SK-N-SH (cell line): ENCODE results near the gene MTHFD1L. TPM values are rescaled to one million over a fixed set of nuclear protein-coding genes. Genes with fewer than 3 reads are reported as not detected.

Experiments used
- CTCF ChIA-PET: fragments of 300-600, 350-600 bp; formaldehyde crosslinking; extraction: SDS; loops from one replicate; lab custom pipeline; 2021; lab: Yijun Ruan, JAX
- POLR2A ChIA-PET: fragments of 350-600 bp; sonication (Branson Sonifier 250); formaldehyde crosslinking; extraction: SDS; loops from one replicate; lab custom pipeline; 2020; ENCODE audit warnings: antibody characterized with exemption, inconsistent platforms; lab: Yijun Ruan, JAX
- DNase-seq: peaks from one replicate; pipeline ENCODE4 v3.0.0; 2012
- H2AFZ ChIP-seq: fragments of 200-600 bp; sonication (generic); 2 replicates; pipeline ENCODE4 v1.8.1; 2016; ENCODE audit warnings: antibody characterized with exemption, mild to moderate bottlenecking, low read depth
- H3F3A ChIP-seq: fragments of 200-600 bp; sonication (generic); replicated peaks from 2 replicates; pipeline ENCODE3; 2016; ENCODE audit warnings: antibody characterized with exemption, mild to moderate bottlenecking; ENCODE audit not compliant: insufficient read depth
- H3K27ac ChIP-seq, 2 experiments: fragments of 200-500 bp in 1 of 2; fragments of 200-600 bp in 1 of 2; sonication (Bioruptor generic) in 1 of 2; sonication (generic), shearing (Covaris generic) in 1 of 2; 2 replicates each; pipeline versions ENCODE4 v1.5.1 to v1.6.1; 2014 to 2016; ENCODE audit warnings: low read depth in 2 of 2, inconsistent platforms in 1 of 2, low read length in 1 of 2, mild to moderate bottlenecking in 1 of 2, mixed read lengths in 1 of 2
- H3K27me3 ChIP-seq: fragments of 200-600 bp; sonication (generic), shearing (Covaris generic); 2 replicates; pipeline ENCODE4 v1.6.1; 2016; ENCODE audit warnings: mixed run types; ENCODE audit not compliant: insufficient read depth
- H3K36me3 ChIP-seq, 2 experiments: fragments of 200-500 bp in 1 of 2; fragments of 200-600 bp in 1 of 2; sonication (Bioruptor generic) in 1 of 2; sonication (generic) in 1 of 2; replicated peaks in 1 of 2; 2 replicates each; pipeline versions ENCODE3 to v1.5.1; 2014 to 2016; ENCODE audit warnings: low read length in 1 of 2, mild to moderate bottlenecking in 1 of 2; ENCODE audit not compliant: insufficient read depth in 2 of 2, control insufficient read depth in 1 of 2
- H3K4me1 ChIP-seq, 2 experiments: fragments of 200-500 bp in 1 of 2; fragments of 200-600 bp in 1 of 2; sonication (Bioruptor generic) in 1 of 2; sonication (generic), shearing (Covaris generic) in 1 of 2; 2 replicates each; pipeline versions ENCODE4 v1.5.1 to v1.6.1; 2014 to 2016; ENCODE audit warnings: low read depth in 1 of 2, low read length in 1 of 2, mixed run types in 1 of 2; ENCODE audit not compliant: insufficient read depth in 2 of 2, control insufficient read depth in 1 of 2
- H3K4me2 ChIP-seq: fragments of 200-600 bp; sonication (generic), shearing (Covaris generic); 2 replicates; pipeline ENCODE4 v1.6.1; 2017; ENCODE audit warnings: mixed run types
- H3K4me3 ChIP-seq, 2 experiments: fragments of 200-500 bp in 1 of 2; fragments of 200-600 bp in 1 of 2; sonication (Bioruptor generic) in 1 of 2; sonication (generic), shearing (Covaris generic) in 1 of 2; 2 replicates each; pipeline versions ENCODE4 v1.5.1 to v1.8.1; 2014 to 2016; ENCODE audit warnings: low read depth in 2 of 2, inconsistent platforms in 1 of 2, low read length in 1 of 2, mild to moderate bottlenecking in 1 of 2, mixed read lengths in 1 of 2, moderate library complexity in 1 of 2
- H3K79me2 ChIP-seq: fragments of 200-600 bp; sonication (generic); 2 replicates; pipeline ENCODE4 v1.8.1; 2017; ENCODE audit warnings: mild to moderate bottlenecking; ENCODE audit not compliant: insufficient read depth
- H3K9ac ChIP-seq: fragments of 200-600 bp; sonication (generic); 2 replicates; pipeline ENCODE4 v1.6.1; 2017; ENCODE audit warnings: mixed run types
- H3K9me2 ChIP-seq: fragments of 200-600 bp; sonication (generic); 2 replicates; pipeline ENCODE4 v1.6.1; 2017; ENCODE audit warnings: mixed run types
- H3K9me3 ChIP-seq: fragments of 200-600 bp; sonication (generic); 2 replicates; pipeline ENCODE4 v1.6.1; 2017; ENCODE audit warnings: mixed run types, mild to moderate bottlenecking, moderate library complexity
- H4K20me1 ChIP-seq: fragments of 200-600 bp; sonication (generic); 2 replicates; pipeline ENCODE4 v1.6.1; 2017; ENCODE audit warnings: mild to moderate bottlenecking, mixed run types; ENCODE audit not compliant: insufficient read depth
- CTCF ChIP-seq: fragments of 200-600 bp; sonication (generic); IDR thresholded peaks from 2 replicates; pipeline ENCODE4 v1.6.1; 2017; ENCODE audit warnings: antibody characterized with exemption, mild to moderate bottlenecking, moderate library complexity
- FOSL2 ChIP-seq: IDR thresholded peaks from 2 replicates; pipeline ENCODE4 v1.4.0; 2012; ENCODE audit warnings: low read depth, mild to moderate bottlenecking, moderate library complexity, borderline replicate concordance
- FOXJ3 ChIP-seq: sonication (generic); formaldehyde crosslinking; IDR thresholded peaks from 2 replicates; pipeline ENCODE4 v1.5.1; 2020; ENCODE audit warnings: mild to moderate bottlenecking, missing genetic modification reagents
- GABPA ChIP-seq: IDR thresholded peaks from 2 replicates; pipeline ENCODE4 v1.4.0; 2012; ENCODE audit warnings: low read depth, mild to moderate bottlenecking
- JUND ChIP-seq: IDR thresholded peaks from 2 replicates; pipeline ENCODE4 v1.4.0; 2012
- MAX ChIP-seq: IDR thresholded peaks from 2 replicates; pipeline ENCODE4 v1.4.0; 2012; ENCODE audit warnings: low read depth
- MEF2A ChIP-seq: IDR thresholded peaks from 2 replicates; pipeline ENCODE4 v1.4.0; 2012; ENCODE audit warnings: low read depth, borderline replicate concordance
- NRF1 ChIP-seq: IDR thresholded peaks from 2 replicates; pipeline ENCODE4 v1.6.1; 2012; ENCODE audit warnings: low read depth, mild to moderate bottlenecking, low read length
- POLR2AphosphoS5 ChIP-seq: IDR thresholded peaks from 2 replicates; pipeline ENCODE4 v1.6.1; 2012; ENCODE audit warnings: low read depth, low read length
- RCOR1 ChIP-seq: fragments of 150-350 bp; IDR thresholded peaks from 2 replicates; pipeline ENCODE4 v1.6.1; 2017; ENCODE audit warnings: antibody characterized with exemption, low read length
- RXRA ChIP-seq: IDR thresholded peaks from 2 replicates; pipeline ENCODE4 v1.4.0; 2012; ENCODE audit warnings: low read depth, mild to moderate bottlenecking, borderline replicate concordance
- SIN3A ChIP-seq: IDR thresholded peaks from 2 replicates; pipeline ENCODE4 v1.6.1; 2012; ENCODE audit warnings: low read depth, mild to moderate bottlenecking, low read length, moderate library complexity, borderline replicate concordance
- TAF1 ChIP-seq: IDR thresholded peaks from 2 replicates; pipeline ENCODE4 v1.6.1; 2012; ENCODE audit warnings: low read depth, mild to moderate bottlenecking, low read length, moderate library complexity, borderline replicate concordance
- TCF12 ChIP-seq: IDR thresholded peaks from 2 replicates; pipeline ENCODE4 v1.4.0; 2012
- TEAD4 ChIP-seq: IDR thresholded peaks from 2 replicates; pipeline ENCODE4 v1.4.0; 2012; ENCODE audit warnings: mild to moderate bottlenecking, borderline replicate concordance; ENCODE audit not compliant: insufficient read depth
- USF1 ChIP-seq: IDR thresholded peaks from 2 replicates; pipeline ENCODE4 v1.4.0; 2012; ENCODE audit warnings: low read depth, borderline replicate concordance
- YY1 ChIP-seq: IDR thresholded peaks from 2 replicates; pipeline ENCODE4 v1.4.0; 2012; ENCODE audit warnings: low read depth, mild to moderate bottlenecking
- WGBS: methylation state at CpG from one replicate; pipeline ENCODE4 v1.1.6; 2017; ENCODE audit warnings: low lambda C conversion rate; 5-methylcytosine and 5-hydroxymethylcytosine counted together
- polyA plus RNA-seq, 3 experiments: library from polyadenylated mRNA; depleted of rRNA; stranded (reverse); fragments of >200 nt; gene quantifications; 2 replicates each; pipeline ENCODE4 v1.2.3, GENCODE V29; 2012
- TF ChIP-seq, protein P1 (sequence below): fragments of 150-350 bp; IDR thresholded peaks from 2 replicates; pipeline ENCODE4 v1.6.1; 2017; ENCODE audit warnings: antibody characterized with exemption, low read length, low read depth, borderline replicate concordance

The MTHFD1L gene
- polyA plus RNA-seq, 1 of the 3 experiments (the other 2 are of a cell fraction): 37.0 TPM

GRCh38 chr6:151032034-151032433, 166.5 kb downstream of the MTHFD1L start (continued):
- TF ChIP-seq NRF1: no peak
- no peak for TF ChIP-seq MAX
- no peak for TF ChIP-seq TEAD4

DNA sequence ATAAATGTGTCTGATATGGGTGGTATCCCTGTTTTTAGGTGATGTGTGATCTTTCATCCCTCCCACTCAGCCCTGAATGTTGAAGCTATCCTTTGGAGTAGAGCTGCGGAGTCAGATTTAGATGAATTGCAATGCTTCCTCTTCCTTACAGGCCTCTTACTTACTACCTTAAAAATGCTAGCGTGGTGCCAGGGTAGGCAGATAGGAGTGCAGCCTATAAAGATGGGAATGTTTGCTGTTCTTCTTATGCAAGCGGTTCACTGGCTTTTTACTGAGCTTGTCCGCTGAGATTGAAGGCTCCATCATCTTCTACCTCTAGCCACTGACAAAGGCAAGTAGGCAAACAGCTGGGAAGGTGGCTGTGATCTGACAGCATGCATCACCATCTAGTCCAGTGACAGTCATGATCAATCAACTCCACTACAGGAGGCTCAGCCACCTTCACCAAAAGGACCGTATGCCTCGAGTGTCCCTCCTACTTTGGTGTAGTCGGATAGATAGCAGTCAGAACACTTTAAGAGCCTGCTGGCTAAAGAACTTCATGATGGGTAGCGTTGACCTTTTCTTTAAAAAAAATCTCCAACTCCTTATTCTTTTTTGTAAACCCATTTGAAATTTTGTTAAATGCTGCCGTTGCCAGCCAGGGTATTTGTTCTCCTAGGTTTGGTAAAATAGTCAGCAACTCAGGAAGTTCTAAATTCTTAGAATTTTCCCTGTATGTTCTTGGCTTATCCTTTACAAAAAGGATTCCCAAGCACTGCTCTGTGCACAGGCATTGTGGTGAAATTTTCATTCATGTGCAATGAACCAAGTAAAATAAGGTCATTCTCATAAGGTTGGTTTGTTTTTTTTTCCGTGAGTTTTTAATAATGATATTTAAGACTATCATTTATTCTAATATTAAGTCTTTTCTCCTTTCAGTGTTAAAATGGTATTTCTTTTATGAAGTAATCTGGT, 169.6 kb downstream of the MTHFD1L start:
- TF ChIP-seq MAX (no peak), USF1 (no peak), RXRA (no peak), POLR2AphosphoS5 (no peak), YY1 (no peak), TEAD4 (no peak), MEF2A (no peak), RCOR1 (no peak), FOXJ3 (CRISPR knock-in tag) (no peak), JUND (no peak), SIN3A (no peak), GABPA (no peak), TCF12 (no peak), FOSL2 (no peak), CTCF (no peak), NRF1 (no peak), TAF1 (no peak)
- TF ChIP-seq, protein P1, sequence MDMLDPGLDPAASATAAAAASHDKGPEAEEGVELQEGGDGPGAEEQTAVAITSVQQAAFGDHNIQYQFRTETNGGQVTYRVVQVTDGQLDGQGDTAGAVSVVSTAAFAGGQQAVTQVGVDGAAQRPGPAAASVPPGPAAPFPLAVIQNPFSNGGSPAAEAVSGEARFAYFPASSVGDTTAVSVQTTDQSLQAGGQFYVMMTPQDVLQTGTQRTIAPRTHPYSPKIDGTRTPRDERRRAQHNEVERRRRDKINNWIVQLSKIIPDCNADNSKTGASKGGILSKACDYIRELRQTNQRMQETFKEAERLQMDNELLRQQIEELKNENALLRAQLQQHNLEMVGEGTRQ: no peak
- no peaks in the 10 kb centered on the region for H3K9me3 ChIP-seq
- H4K20me1 ChIP-seq: no peaks in the 10 kb centered on the region
- POLR2A ChIA-PET: no interaction called here
- H3K9me2 ChIP-seq: no peaks in the 10 kb centered on the region
- H3K27ac ChIP-seq: peak overlapping the region in 1 of 2 experiments; percentile 96; a peak in 2 of 4 replicates
- H3K27me3 ChIP-seq: no peaks in the 10 kb centered on the region
- H3K79me2 ChIP-seq: peaks cover 14% of the 10 kb centered on the region; the same call in 1 of the 2 replicates
- DNase-seq: no peak
- peak overlapping the region; percentile 59; the same call in 1 of the 2 replicates for H3K9ac ChIP-seq
- peaks cover 31% of the 10 kb centered on the region for H3F3A ChIP-seq
- H3K4me3 ChIP-seq: no peak overlapping the region
- peaks cover 0 to 5% of the 10 kb centered on the region in 2 experiments; a peak in 1 of 4 replicates for H3K4me1 ChIP-seq
- peaks cover 22 to 38% of the 10 kb centered on the region in 2 experiments for H3K36me3 ChIP-seq
- no peak overlapping the region for H3K4me2 ChIP-seq
- 95% methylated on average over 10 of the region's 10 CpGs for WGBS
- no peak overlapping the region for H2AFZ ChIP-seq
- CTCF ChIA-PET: interaction anchor here (1.8 kb wide), 1 partner anchor 21 kb away, joined by 7 read pairs; no protein-coding TSS in a partner anchor
